ENCODE measurements around the gene CORO1C.

CORO1C gene

DNA sequence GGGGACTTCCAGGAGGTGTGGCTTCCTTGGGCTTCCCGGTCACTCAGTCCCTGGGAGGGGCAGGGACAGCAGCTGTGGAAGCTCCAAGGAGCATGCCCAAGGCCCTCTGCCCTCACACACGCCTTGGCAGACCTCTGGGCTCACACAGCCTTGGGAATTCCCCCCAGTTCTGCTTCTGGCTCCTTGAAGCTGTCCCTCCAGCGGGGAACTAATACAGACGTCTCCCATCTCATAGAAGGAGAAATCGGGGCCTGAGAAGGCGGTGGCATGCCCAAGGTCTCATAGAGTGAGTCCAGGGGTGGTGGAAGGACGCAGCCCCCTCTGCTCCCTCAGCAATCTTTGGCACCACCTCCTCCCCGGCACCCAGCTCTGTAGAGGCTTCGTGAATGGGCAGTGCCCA is 117.8 kb downstream of the CORO1C start:
- no peak for DNase-seq

DNA sequence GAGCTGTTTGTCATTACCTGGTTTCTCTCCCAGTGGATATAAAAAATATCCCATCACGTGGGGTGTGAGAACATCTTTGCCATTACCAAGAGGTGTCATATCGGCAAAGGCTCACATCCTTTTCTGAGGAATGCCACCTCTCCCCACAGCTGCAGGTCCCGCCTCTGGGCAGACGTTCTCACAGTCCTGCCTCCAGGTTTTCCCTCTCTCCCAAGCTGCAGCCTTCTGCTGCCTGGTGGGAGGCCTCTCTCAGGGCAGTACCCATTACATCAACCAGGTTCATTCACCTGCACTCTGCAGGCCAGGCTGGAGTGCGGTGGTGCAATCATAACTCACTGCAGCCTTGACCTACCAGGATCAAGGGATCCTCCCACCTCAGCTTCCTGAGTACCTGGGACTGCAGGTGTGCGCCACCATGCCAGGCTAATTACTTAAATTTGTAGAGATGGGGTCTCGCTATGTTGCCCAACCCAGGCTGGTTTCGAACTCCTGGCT is 118.5 kb downstream of the CORO1C start:
- peak; percentile 9 for DNase-seq

DNA sequence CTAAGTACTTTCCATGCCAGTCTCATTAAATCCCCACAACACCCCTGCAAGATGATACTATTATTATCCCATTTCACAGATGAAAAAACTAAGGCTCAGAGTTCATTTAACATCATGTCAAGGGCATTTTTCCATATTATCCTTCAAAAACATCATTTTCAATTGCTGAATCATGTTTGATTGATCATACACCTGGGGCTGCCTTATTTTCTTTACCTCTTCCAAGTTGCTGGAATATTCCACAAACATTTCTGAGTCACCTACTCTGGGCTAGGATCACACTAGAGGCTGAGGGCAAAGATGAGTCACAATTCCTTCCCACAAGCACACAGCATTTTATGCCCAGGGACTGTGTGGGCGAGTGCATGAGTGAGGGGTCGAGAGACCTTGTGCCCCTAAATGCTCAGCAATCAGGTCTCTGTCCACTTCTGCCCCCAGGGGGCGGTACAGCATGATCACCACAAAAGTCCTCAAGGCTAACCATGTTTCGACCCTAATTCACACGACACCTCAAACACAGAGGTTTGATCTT is 119.4 kb downstream of the CORO1C start:
- peak; percentile 94 for DNase-seq

DNA sequence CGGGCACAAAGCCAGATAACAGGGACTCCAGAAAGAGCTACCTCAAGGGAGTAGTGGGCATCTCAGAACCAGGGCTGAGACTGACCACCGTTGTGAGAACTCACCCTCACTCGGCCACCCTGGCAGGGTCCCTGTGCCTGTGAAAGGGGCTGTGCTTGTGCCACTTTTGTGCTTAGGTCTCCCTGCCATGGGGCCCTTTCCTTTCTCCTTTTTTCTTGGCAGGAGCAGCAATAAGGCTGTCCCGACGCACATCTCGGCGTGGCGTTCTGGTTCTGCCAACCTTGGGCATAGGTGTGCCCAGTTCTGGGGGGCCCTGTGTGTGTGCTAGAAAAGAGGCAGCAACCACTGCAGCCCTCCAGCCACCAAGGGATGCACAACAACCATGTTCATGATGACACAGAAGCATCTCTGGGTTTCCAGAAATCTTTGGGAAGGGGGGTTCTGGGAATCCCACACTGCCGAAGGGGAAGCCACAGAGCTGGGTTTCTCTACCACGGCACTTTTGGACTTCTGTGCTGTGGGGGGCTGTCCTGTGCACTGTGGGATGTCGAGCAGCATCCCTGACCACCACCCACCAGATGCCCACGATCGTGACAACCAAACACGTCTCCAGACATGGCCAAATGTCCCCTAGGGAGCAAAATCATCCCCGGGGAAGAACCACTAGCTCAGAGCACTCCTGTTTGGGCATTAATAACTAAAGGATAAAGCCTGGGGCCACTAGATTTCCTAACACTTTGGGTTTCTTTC is 120.3 kb downstream of the CORO1C start:
- DNase-seq = no peak

DNA sequence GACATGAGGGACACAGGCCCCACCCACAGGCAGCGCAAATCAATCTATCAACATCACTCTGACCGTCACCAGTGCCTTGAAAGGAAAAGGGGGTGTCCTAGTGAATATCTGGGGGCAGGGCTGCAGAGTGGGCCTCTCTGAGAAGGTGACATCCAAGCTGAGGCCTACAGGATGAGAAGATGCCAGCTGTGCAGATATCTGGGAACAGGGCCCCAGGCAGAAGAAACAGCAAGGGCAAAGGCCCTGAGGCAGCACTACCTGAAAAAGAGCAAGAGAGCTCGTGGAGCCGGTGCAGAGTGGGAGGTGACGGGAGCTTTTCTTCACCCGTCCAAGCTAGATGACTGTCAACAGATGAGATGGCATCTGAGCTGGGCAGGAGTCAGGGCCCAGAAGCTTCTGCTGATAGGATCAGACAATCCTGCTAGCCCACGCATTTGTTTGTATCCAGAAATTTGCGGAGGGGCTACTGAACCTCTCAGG is 120.9 kb downstream of the CORO1C start:
- DNase-seq = no peak

DNA sequence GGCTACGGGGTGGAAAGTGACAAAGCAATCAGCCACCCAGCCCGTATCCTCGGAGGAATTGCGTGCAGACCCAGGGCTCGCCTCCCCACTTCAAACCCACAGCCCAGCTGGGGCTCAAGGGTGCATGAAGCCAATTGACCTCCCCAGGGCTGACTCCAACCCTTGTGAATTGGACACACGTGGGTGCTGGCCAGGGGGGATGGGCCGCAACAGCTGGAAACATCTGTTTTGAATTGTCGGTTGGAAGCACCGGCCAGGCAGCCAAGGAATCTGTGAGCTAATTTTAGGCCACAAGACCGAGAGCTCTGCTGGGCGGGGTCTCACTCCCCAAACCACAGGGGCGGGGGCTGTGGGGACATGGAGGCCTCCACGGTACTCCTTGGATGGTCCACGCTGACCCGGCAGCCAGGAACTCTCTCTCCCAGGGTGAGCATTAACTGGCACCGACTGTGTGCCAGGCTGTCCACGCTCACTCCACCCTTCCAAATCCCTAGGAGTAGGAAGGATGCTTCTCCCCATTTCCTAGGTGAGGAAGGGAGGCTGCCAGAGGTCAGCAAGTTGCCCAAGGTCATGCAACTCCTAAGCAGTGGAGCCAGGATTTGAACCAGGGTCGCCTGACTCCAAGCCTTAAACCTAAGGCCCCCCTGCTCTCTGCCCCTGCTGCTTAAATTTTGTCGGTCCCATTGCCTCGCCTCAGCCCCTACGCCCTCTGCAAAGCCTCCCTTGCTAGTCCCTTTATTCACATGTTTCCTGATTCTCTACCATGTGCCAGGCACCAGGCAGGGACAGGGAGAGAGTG is 121.6 kb downstream of the CORO1C start:
- no peak for DNase-seq

DNA sequence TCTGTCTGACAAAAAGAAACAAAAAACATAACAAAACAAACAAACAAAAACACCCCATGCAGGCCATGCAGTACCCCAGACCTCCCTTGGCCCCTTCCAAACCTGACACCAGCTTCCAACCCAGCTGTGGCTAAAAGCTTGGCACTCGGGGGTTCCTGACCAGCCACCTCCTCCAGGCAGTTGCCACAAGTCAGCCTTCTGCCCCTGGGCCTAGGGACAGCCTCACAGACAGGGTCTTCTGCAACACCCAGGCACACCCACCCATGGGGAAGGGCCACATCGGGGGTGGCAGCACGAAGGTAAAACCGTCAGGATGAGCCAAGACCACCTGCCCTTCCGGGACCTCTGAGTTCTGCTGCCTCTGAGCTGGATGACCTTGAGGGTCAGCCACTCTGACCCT is 122.7 kb downstream of the CORO1C start:
- DNase-seq = no peak

DNA sequence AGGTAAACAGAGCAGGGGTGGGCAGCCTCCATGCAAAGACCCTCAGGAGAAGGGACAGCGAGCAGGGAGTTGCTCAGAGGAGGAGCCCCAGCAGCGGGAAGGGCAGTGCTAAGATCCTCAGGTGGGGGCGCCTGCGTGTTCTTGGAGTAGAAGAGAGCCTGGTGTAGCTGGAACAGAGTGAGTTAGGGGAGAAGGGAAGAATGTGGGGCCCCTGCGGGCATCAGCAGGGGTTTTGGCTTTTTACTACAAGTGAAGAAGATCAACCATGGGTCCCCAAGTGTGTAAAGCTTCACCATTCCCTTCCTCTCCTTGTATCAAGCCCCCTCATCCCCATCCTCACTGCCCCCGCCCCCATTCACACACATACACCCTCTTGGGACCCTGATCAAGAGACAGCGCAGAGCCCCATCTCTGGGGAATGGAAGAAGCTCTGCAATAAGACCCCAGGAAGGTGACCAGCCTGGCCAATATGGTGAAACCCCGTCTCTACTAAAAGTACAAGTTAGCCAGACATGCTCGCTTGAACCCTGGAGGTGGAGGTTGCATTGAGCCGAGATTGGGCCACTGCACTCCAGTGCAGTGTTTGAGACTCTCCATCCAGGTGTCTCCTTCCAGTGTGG is 123.2 kb downstream of the CORO1C start:
- no peak for DNase-seq

DNA sequence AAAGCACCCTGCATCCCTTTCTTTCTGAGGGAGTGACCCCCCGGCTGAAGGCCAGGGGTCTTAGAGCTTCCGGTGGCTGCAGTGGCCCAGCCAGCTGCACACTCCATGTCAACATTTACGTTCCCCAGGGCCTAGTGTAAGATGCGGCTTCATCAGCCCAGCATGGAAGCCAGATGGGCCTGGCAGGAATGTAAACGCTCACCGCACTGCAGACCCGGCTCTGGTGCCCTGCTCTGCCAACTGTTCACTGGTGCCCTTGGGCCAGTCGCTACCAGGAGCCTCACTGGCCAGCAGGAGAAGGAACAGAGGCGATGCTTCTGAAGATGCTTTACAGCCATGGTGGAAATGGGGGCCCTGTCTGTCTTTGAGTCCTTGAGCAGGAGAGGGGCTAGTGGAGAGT is 124.8 kb downstream of the CORO1C start:
- no peak for DNase-seq

DNA sequence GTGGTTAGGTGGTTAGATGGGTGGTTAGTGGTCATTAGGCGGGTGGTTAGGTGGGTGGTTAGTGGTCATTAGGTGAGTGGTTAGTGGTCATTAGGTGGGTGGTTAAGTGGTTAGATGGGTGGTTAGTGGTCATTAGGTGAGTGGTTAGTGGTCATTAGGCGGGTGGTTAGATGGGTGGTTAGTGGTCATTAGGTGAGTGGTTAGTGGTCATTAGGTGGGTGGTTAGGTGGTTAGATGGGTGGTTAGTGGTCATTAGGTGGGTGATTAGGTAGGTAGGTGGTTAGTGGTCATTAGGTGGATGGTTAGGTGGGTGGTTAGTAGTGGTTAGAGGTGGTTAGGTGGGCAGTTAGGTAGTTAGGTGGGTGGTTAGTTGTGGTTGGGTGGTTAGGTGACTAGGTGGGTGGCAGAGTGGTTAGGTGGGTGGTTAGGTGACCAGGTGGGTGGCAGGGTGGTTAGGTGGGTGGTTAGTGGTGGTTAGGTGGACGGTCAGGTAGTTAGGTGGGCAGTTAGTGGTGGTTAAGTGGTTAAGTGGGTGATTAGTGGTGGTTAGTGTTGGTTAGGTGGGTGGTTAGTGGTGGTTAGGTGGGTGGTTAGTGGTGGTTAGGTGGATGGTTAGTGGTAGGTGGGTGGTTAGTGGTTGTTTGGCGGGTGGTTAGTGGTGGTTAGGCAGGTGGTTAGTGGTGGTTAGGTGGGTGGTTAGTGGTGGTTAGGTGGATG is 125.5 kb downstream of the CORO1C start:
- no peak for DNase-seq

DNA sequence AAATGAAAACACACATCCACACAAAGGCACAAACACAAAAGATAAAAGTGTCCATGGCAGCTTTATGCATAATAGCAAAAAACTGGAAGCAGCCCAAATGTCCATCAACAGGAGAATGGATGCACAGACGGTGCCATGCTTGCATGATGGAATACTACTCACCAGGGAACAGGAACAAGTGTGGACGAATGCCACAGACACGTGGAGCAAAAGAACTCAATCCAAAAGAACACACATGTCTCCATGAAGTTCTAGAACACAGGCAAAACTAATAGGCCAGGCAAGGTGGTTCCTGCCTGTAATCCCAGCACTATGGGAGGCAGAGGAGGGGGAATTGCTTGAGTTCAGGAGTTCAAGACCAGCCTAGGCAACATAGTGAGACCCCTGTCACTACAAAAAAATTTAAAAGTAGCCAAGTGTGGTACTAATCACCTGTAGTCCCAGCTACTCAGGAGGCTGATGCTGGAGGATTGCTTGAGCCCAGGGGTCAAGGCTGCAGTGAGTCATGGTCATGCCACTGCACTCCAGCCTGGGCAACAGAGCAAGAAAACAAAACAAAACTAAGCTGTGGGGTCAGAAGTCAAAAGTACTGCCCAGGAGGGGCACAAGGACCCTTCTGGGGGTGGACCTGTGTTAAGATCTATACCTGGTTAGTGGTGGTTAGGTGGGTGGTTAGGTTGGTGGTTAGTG is 126.2 kb downstream of the CORO1C start:
- DNase-seq = peak; percentile 34

DNA sequence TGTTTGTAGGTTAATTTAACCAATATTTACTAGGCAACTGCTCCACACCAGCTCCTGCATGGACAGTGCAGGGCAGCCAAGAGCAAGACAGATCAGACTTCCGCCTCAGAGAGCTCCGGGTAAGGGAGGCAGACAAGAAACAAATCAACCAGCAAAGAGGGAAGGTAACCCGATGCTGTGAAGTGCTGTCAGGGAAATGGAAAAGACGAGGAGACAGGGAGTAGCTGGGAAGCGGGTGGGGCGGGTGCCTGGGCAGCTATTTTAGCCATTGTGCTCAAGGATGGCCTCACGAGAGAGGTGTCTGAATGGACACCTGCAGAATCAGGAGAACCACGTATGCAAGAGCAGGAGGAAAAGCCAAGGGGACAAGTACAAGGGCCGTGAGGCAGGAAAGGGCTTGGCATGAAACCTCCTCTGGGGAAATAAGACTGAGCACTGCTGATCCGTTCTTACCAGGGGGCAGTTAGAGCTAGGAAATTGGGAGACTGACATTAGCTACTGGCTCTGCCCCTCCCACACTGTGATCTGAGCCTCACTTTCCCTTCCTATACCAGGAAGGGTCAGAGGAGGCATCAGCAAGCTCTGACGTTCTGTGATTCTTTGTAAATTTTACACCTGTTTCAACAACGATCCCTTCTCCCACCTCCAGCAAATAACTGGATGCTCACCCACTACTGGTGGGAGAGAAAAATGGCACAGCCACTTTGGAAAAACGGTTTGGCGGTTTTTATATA is 126.9 kb downstream of the CORO1C start:
- DNase-seq = no peak

DNA sequence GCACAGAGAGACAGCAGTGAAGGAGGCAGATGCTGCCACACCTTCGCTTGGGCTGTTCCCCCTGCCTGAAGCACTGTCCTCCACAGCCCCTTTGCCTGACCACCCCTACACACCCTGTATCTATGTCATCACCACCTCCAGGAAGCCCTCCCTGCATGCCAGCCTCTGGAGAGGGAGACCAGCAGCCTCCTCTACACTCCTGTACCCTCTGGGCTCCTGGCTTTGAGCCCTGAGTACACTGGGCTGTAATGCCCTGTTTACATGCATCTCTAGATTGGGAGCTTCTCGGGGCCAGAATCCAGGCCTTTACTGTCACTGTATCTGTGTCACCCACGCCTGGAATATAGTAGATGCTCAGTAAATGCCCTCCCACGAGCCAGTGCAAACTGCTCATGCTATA is 127.6 kb downstream of the CORO1C start:
- no peak for DNase-seq

DNA sequence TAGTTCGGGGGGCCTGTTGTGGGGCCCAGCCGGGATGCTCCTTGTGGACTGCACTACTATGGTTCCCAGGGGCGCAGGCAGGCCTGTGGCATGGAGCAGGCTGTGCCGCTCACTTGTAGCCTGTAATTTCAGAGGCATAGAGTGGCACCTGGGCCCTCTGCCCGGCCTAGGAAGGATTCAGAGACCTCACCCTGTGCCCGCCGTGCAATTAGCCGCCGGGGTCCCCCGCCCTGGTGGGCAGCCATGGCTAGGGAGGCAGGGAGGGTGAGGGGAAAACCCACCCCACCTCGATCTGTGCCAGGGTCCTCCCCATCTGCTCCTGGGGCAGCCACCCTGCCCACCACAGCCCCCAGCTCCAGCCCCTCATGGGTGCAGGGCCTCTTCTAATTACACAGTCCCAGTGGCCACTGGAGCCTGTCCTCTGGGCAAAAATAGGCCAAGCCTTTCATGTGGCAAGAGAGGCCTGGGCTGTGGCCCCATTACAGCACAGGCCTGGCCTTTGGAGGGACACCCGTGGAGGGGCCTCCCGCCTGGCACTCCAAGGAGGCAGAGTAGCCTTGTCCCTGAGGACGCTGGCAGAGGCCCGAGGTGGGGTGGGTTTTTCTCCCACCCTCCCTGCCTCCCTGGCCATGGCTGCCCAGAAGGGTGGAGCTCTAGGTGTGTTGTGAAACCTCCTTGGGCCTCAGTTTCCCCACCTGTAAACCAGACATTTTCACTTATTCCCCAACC is 128.2 kb downstream of the CORO1C start:
- DNase-seq = no peak

DNA sequence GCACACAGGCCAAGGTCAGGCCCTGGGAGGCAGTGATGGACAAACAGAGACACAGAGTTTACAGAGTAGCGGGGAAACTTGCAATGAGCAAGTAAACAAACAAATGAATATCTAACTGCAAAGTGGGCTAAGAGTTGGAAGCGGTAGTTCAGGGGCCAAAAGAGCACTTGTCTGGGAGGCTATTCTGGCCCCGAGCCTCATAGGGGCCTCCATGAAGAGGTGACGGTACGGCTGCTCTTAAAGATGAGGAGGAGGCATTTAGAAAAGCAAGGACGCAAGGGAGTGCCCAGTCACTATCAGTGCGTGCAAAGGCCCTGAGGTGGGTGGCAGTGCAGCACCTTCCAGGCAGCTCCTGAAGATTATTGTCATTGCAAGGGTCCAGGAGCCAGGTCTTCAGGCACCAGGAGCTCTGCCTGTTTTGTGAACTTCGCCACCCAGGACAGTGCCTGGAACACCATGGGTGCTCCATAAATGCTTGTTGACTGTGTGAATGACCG is 129.1 kb downstream of the CORO1C start:
- no peak for DNase-seq

DNA sequence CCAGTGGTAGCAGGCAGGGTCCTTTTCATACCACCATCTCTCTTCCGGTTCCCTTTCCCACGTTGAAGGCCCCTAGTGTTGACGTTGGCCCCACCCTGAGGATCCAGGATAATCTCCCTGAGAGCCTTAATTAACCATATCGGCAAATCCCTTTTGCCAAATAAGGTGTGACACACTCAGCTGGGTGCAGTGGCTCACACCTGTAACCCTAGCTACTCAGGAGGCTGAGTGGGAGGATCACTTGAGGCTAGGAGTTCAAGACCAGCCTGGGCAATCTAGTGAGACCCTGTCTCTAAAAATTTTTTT is 130.7 kb downstream of the CORO1C start:
- no peak for DNase-seq

DNA sequence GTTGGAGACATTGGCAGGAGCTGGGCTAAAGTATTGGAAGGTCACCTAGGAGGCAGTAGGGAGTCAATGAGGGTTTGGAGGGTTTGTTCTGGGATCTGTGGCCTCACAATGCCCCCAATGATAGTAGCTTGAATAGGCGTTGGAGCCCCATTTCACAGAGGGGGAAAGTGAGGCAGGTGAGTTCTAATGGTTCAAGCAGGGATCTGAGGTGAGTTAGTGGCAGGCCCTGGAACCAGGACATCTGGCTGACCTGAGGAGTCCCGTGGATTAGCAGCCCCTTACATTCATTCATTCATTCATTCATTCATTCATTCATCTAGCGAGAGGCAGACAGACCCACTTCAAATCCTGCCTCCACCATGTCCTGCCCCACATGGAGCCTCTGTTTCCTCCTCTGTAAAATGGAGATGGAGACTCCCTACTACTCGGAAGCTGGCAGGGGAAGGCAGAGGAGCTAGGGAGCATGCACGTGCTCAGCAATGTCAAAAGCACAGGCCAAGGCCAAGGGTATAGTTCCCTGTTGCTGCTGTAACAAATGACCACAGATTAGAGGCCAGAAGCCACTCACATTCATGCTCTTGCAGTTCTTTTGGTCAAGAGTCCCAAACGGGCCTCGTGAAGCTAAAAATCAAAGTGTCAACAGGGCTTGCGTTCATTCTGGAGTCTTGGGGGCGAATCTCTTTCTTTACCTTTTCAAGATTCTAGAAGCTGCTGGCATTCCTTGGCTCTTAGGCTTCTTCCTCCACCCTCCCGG is 131.2 kb downstream of the CORO1C start:
- DNase-seq = no peak

DNA sequence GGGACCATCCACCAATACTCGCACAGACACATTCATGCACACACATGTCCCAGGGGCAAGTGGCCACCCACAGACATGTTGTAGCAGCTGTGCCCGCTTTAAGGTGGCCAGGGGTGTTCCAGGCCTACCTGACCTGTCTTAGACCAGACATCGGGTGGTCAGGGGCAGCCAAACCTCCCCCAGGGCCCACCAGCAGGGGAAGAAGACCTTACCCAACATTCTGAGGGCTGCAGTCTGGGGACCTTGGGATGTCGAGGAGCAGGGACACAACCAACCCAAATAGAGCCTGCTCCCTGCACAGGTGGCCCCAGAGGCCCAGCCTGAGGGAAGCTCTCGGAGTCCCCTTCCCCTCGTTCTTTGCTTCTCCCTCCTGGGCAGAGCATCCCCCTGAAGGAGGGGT is 131.8 kb downstream of the CORO1C start:
- DNase-seq = no peak

DNA sequence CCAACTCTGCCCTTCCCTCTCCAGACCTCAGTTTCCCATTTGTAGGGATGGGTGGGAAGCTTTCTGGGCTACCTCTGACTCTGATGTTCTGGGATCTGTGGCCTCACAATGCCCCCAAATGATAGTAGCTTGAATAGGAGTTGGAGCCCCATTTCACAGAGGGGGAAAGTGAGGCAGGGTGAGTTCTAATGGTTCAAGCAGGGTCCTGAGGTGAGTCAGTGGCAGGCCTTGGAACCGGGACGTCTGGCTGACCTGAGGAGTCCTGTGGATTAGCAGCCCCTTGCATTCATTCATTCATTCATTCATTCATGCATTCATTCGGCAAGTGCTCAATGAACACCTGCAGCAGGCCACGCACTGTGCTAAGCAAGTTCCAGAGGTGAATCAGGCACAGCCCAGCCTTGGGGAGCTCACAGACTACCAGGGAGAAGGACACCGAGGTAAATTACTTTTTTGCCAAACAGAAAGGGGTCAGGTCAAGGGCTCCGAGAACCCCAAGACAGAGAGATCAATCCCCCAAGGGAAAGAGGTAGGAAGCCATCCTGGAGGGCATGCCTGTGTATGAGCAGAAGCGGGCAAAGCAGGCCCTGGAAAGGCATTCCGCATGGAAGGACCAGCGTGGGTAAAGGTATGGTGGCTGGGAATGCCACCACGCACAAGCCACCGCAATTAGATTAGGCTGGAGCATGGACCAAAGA is 132.6 kb downstream of the CORO1C start:
- no peak for DNase-seq
